ENCODE results near the gene FAM240B.

Gene FAM240B

DNA sequence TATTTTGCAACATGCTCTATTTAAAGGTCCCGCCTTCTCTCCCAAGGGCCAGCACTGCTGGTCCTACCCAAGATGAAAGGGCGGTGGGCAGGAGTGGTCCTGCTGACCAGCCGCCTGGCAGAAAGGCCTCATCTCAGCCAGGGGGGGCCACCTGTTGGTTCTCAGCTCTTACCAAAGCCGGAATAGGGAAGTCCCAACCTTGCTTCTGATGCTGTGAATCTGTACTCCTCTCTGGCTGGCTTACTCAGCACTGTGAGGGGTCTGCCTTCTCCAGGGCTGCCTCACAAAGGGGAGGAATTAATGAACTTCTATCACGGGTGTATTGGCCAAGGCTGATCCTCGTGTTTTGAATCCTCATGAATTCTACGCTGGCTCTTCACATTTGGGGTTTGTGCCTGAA lies 13.6 kb upstream of the FAM240B start:
- ChIA-PET CTCF (interaction anchor here (3.0 kb wide), 1 partner anchor 9 kb away, joined by 12 read pairs; no protein-coding TSS in a partner anchor), POLR2A (no interaction called here)
- TF ChIP-seq, protein P1, sequence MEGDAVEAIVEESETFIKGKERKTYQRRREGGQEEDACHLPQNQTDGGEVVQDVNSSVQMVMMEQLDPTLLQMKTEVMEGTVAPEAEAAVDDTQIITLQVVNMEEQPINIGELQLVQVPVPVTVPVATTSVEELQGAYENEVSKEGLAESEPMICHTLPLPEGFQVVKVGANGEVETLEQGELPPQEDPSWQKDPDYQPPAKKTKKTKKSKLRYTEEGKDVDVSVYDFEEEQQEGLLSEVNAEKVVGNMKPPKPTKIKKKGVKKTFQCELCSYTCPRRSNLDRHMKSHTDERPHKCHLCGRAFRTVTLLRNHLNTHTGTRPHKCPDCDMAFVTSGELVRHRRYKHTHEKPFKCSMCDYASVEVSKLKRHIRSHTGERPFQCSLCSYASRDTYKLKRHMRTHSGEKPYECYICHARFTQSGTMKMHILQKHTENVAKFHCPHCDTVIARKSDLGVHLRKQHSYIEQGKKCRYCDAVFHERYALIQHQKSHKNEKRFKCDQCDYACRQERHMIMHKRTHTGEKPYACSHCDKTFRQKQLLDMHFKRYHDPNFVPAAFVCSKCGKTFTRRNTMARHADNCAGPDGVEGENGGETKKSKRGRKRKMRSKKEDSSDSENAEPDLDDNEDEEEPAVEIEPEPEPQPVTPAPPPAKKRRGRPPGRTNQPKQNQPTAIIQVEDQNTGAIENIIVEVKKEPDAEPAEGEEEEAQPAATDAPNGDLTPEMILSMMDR (IDR thresholded peaks at IDR 0.05; ENCODE audit: control extremely low read depth, extremely low read depth, low read depth, missing control alignments): no peak
- no peak for DNase-seq (ENCODE audit: extremely low spot score)

DNA sequence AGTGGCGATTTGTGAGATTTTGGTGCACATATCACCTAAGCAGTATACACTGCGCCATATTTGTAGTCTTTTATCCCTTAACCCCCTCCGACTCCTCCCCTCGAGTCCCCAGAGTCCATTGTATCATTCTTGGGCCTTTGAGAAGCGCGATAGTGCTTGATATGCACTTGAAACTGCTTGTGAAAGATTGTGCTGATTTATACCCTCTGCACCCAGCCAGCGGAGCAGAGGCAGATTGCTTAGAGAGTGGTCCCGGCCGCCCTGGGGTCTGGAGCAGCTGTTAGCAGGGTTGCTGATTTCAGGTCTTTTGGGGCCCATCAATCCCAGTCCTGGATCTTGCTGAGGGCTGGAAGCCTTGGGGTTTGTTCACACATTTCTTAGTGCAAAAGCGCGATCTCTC lies 13.0 kb upstream of the FAM240B start:
- TF ChIP-seq, protein P1 (IDR thresholded peaks at IDR 0.05; ENCODE audit: control extremely low read depth, extremely low read depth, low read depth, missing control alignments): no peak
- DNase-seq (ENCODE audit: extremely low spot score): no peak
- POLR2A ChIA-PET: no interaction called here
- CTCF ChIA-PET: interaction anchor here (3.0 kb wide), 1 partner anchor 10 kb away, joined by 12 read pairs; no protein-coding TSS in a partner anchor

DNA sequence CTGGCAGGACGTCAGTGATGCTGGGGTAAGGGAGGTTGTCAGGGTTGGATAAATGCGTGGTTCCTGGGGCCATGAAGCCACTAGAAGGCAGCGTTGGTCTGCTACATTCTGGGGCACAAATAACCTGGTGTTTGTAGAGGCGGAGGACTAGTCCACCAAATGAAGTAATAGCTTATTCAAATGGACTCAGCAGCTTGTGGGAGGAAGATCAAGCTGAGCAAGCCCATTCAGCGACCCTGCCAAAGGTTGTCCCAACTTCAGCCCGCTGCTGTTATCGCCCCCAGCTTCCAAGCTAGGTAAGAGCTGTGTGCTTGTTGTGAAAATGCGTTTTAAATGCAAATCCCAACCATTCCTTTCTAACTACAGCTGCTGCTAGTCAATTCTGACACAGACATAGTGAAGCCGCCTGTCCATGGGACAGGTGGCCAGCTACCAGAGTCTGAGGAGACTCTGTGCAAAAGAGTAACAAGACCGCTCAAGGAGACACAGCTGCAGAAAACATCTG lies 7.6 kb upstream of the FAM240B start:
- ChIA-PET CTCF (interaction anchor here (0.6 to 1.8 kb wide), 5 partner anchors 10 to 419 kb away, joined by 3 to 5 read pairs (median 4); no protein-coding TSS in a partner anchor), POLR2A (no interaction called here)
- TF ChIP-seq, protein P1 (IDR thresholded peaks at IDR 0.05; ENCODE audit: control extremely low read depth, extremely low read depth, low read depth, missing control alignments): peak; percentile 37
- DNase-seq (ENCODE audit: extremely low spot score): no peak

DNA sequence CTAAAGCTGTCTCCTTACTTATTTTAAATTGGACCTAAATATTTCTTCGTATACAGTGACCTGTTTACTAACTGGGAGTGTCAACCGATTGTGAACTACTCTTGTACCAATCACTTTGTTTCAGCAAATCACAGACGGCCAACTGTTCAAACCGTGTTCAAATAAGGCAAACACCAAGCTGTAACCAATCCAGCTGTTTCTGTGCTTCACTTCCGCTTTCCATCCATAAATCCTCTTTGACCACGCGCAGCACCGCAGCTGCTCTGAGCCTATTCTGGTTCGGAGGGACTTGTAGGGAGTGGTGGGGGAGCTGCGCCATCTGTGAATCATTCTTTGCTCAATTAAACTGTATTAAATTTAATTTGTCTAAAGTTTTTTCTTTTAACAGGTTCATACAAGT lies 4.8 kb upstream of the FAM240B start:
- no peak for DNase-seq (ENCODE audit: extremely low spot score)
- CTCF ChIA-PET: interaction anchor here (1.4 to 2.0 kb wide), 2 partner anchors 9 to 12 kb away, joined by 3 to 6 read pairs; no protein-coding TSS in a partner anchor
- POLR2A ChIA-PET: no interaction called here
- TF ChIP-seq, protein P1 (IDR thresholded peaks at IDR 0.05; ENCODE audit: control extremely low read depth, extremely low read depth, low read depth, missing control alignments): no peak

DNA sequence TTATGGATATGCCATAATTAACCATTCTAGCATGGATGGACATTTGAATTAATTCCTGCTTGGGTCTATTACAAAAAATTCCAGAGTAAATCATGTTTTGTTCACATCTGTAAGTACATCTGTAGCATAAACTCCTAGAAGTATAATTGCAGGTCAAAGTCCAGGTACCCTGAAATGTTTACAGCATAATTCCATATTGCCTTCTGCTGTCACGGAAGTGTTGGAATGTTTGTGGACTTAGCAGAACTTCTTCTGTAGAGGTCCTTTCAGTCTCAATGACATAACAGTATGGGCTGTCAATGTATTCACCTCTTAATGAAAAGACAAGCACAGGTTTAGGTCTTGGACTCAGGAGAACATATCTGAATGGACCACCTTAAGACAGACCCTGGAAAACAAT lies 1.8 kb downstream of the FAM240B start:
- ChIA-PET POLR2A (no interaction called here), CTCF (no interaction called here)
- no peak for DNase-seq (ENCODE audit: extremely low spot score)
- TF ChIP-seq, protein P1 (IDR thresholded peaks at IDR 0.05; ENCODE audit: control extremely low read depth, extremely low read depth, low read depth, missing control alignments): no peak

DNA sequence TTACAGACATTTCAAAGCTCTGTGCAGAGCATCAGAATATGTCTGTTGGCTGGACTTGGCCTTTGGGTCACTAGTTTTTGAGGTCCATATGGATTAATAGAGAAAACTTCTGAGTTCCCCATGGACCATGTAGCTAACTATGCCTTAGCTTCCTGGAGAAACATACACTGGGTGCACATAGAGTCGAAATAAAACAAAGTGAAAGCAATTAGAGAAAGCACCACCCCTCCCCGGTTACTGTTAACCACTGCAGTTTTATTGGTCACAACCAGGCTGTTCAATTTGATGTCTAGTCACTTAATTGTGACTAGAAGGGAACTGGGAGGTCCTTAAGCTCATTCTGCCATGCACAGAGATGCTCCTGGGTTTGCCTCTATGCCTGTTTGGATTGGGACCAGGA lies 4.2 kb downstream of the FAM240B start:
- no peak for DNase-seq (ENCODE audit: extremely low spot score)
- ChIA-PET CTCF (interaction anchor here (1.0 to 1.6 kb wide), 5 partner anchors 8 to 75 kb away, joined by 3 to 6 read pairs (median 4); no protein-coding TSS in a partner anchor), POLR2A (no interaction called here)
- TF ChIP-seq, protein P1 (IDR thresholded peaks at IDR 0.05; ENCODE audit: control extremely low read depth, extremely low read depth, low read depth, missing control alignments): no peak

Data from GM10248 (cell line).